Prostate gland (tissue), 2 donors: ENCODE data around the gene RALGPS2.

Source experiments
- CTCF ChIP-seq, 4 experiments: fragments of 200-600 bp in 2 of 4; fragments of 450-650 bp in 2 of 4; sonication (generic) in 2 of 4; IDR thresholded peaks; 1 replicate in 3 of 4; 2 replicates in 1 of 4; pipeline ENCODE4 v1.5.1; 2016 to 2019; ENCODE audit warnings: antibody characterized with exemption in 4 of 4, mild to moderate bottlenecking in 2 of 4, moderate library complexity in 2 of 4
- POLR2A ChIP-seq: fragments of 450-650 bp; IDR thresholded peaks from one replicate; pipeline ENCODE4 v1.6.1; 2016; ENCODE audit warnings: antibody characterized with exemption, mild to moderate bottlenecking

GRCh38 chr1:178679237-178679636 lies 45.8 kb upstream of the RALGPS2 start:
- no peak for TF ChIP-seq POLR2A
- no peak for TF ChIP-seq CTCF (IDR thresholded peaks at IDR 0.05)
